ENCODE data around the gene SMU1.

GRCh38 chr9:33082128-33082527 lies 5.7 kb upstream of the SMU1 start:
- TF ChIP-seq CTCF (IDR thresholded peaks at IDR 0.05) (no peak), POLR2A (IDR thresholded peaks at IDR 0.05) (no peak)
